Thyroid gland (tissue), 4 donors: ENCODE measurements around the gene CYP2C19.

Experiments used
- POLR2A ChIP-seq, 2 donors: fragments of 450-650 bp; IDR thresholded peaks; one replicate each; pipeline ENCODE4 v1.6.1; 2017; ENCODE audit warnings: antibody characterized with exemption in 2 of 2, mild to moderate bottlenecking in 2 of 2, moderate library complexity in 1 of 2
- TF ChIP-seq, protein P1 (sequence below), 6 experiments: fragments of 200-600 bp in 3 of 6; fragments of 450-650 bp in 3 of 6; sonication (generic) in 3 of 6; IDR thresholded peaks; one replicate each; pipeline ENCODE4 v1.5.1; 2016 to 2019; ENCODE audit warnings: antibody characterized with exemption in 6 of 6, mild to moderate bottlenecking in 2 of 6, inconsistent platforms in 1 of 6, moderate library complexity in 1 of 6

DNA sequence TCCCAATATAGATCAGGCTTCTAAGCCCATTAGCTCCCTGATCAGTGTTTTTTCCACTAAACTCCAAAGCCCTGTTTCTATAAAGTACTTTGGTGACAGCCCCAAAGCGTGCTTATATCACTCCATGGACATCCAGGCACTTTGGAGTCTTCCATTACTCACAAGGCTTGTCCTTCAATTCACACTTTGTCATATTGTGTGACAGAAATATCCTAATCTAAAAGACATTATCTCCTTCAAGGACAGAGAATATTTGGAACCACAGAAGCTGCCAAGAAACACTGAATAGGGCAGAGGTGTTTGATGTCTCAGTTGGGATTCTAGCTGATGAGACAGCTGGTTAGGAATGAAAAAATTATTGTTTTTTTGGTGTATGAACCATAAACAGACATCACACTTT, 18.4 kb downstream of the CYP2C19 start:
- TF ChIP-seq, protein P1, sequence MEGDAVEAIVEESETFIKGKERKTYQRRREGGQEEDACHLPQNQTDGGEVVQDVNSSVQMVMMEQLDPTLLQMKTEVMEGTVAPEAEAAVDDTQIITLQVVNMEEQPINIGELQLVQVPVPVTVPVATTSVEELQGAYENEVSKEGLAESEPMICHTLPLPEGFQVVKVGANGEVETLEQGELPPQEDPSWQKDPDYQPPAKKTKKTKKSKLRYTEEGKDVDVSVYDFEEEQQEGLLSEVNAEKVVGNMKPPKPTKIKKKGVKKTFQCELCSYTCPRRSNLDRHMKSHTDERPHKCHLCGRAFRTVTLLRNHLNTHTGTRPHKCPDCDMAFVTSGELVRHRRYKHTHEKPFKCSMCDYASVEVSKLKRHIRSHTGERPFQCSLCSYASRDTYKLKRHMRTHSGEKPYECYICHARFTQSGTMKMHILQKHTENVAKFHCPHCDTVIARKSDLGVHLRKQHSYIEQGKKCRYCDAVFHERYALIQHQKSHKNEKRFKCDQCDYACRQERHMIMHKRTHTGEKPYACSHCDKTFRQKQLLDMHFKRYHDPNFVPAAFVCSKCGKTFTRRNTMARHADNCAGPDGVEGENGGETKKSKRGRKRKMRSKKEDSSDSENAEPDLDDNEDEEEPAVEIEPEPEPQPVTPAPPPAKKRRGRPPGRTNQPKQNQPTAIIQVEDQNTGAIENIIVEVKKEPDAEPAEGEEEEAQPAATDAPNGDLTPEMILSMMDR (IDR thresholded peaks at IDR 0.05): no peak
- no peak for TF ChIP-seq POLR2A (IDR thresholded peaks at IDR 0.05)
